Activated CD4-positive, alpha-beta T cell treated with anti-CD3 and anti-CD28 coated beads, Interleukin-2, amount 10 ng/mL, durations not matched to agents 7 days and 5 days (primary cell): ENCODE data around the gene HDAC4. TPM values are rescaled to one million over a fixed set of nuclear protein-coding genes. Genes with fewer than 3 reads are reported as not detected.

Experiments
- CTCF ChIA-PET: fragments of 350-600 bp; sonication (Branson Sonifier 250); formaldehyde crosslinking; loops from one replicate; lab custom pipeline; 2021; ENCODE audit warnings: antibody characterized with exemption; lab: Charles Lee
- POLR2A ChIA-PET: fragments of 350-600 bp; sonication (Branson Sonifier 250); formaldehyde crosslinking; loops from one replicate; lab custom pipeline; 2021; ENCODE audit warnings: antibody characterized with exemption; lab: Charles Lee
- DNase-seq: peaks from one replicate; pipeline ENCODE4 v3.0.0-alpha.2; 2020
- H3K27ac Mint-ChIP-seq: one replicate; pipeline ENCODE4 v1.8.0; 2021; ENCODE audit warnings: mild to moderate bottlenecking, moderate library complexity, mixed read lengths
- H3K27me3 Mint-ChIP-seq: one replicate; pipeline ENCODE4 v1.8.0; 2021; ENCODE audit warnings: mixed read lengths
- H3K36me3 Mint-ChIP-seq: one replicate; pipeline ENCODE4 v1.8.0; 2021; ENCODE audit warnings: low read depth, mixed read lengths
- H3K4me1 Mint-ChIP-seq: one replicate; pipeline ENCODE4 v1.8.0; 2021; ENCODE audit warnings: mixed read lengths
- H3K4me3 Mint-ChIP-seq: one replicate; pipeline ENCODE4 v1.8.0; 2021; ENCODE audit warnings: mild to moderate bottlenecking, moderate library complexity, mixed read lengths
- H3K9me3 Mint-ChIP-seq: one replicate; pipeline ENCODE4 v1.8.0; 2021; ENCODE audit warnings: mixed read lengths
- total RNA-seq, 2 experiments: library from RNA; stranded (reverse); gene quantifications; one replicate each; pipeline ENCODE4 v1.2.3, GENCODE V29; 2021

Gene HDAC4
- total RNA-seq, 2 experiments from 2014 or later: 57.1 to 68.4 TPM

GRCh38 chr2:239215988-239216613 lies 184.7 kb downstream of the HDAC4 start:
- ChIA-PET POLR2A (no interaction called here), CTCF (interaction anchor here (0.7 to 1.4 kb wide), 2 partner anchors 12 to 156 kb away, joined by 4 to 5 read pairs; no protein-coding TSS in a partner anchor)
- Mint-ChIP-seq H3K9me3 (peaks cover 2% of the 10 kb centered on the region), H3K36me3 (peaks cover 20% of the 10 kb centered on the region), H3K27ac (peak overlapping the region; percentile 89), H3K4me3 (peak overlapping the region; percentile 30), H3K27me3 (no peaks in the 10 kb centered on the region), H3K4me1 (peaks cover 69% of the 10 kb centered on the region)
- no peak for DNase-seq

- DNase-seq: no peak
- H3K4me1 Mint-ChIP-seq: peaks cover 63% of the 10 kb centered on the region
- ChIA-PET POLR2A (no interaction called here), CTCF (no interaction called here)
- peaks cover 1% of the 10 kb centered on the region for H3K9me3 Mint-ChIP-seq
- no peaks in the 10 kb centered on the region for H3K27me3 Mint-ChIP-seq
- peaks cover 17% of the 10 kb centered on the region for H3K36me3 Mint-ChIP-seq
- peak overlapping the region; percentile 48 for H3K27ac Mint-ChIP-seq
- no peak overlapping the region for H3K4me3 Mint-ChIP-seq
Measured at GRCh38 chr2:239215136-239215925, 185.5 kb downstream of the HDAC4 start.

- Mint-ChIP-seq H3K27me3 (no peaks in the 10 kb centered on the region), H3K9me3 (no peaks in the 10 kb centered on the region), H3K4me1 (peaks cover 61% of the 10 kb centered on the region), H3K27ac (peak overlapping the region; percentile 48), H3K4me3 (no peak overlapping the region), H3K36me3 (peaks cover 12% of the 10 kb centered on the region)
- DNase-seq: no peak
- POLR2A ChIA-PET: no interaction called here
- CTCF ChIA-PET: interaction anchor here (0.9 kb wide), 1 partner anchor 12 kb away, joined by 3 read pairs; no protein-coding TSS in a partner anchor
Measured at GRCh38 chr2:239214725-239215124, 186.1 kb downstream of the HDAC4 start.

GRCh38 chr2:239213643-239214101 lies 187.1 kb downstream of the HDAC4 start:
- peaks cover 7% of the 10 kb centered on the region for H3K36me3 Mint-ChIP-seq
- H3K4me3 Mint-ChIP-seq: no peak overlapping the region
- peaks cover 63% of the 10 kb centered on the region for H3K4me1 Mint-ChIP-seq
- no peaks in the 10 kb centered on the region for H3K9me3 Mint-ChIP-seq
- no peak for DNase-seq
- no peak overlapping the region for H3K27ac Mint-ChIP-seq
- ChIA-PET POLR2A (no interaction called here), CTCF (interaction anchor here (0.9 kb wide), 1 partner anchor 13 kb away, joined by 3 read pairs; no protein-coding TSS in a partner anchor)
- H3K27me3 Mint-ChIP-seq: no peaks in the 10 kb centered on the region

- Mint-ChIP-seq H3K27ac (no peak overlapping the region), H3K27me3 (no peaks in the 10 kb centered on the region), H3K9me3 (no peaks in the 10 kb centered on the region), H3K4me3 (no peak overlapping the region), H3K36me3 (peaks cover 7% of the 10 kb centered on the region), H3K4me1 (peaks cover 66% of the 10 kb centered on the region)
- DNase-seq: no peak
- ChIA-PET CTCF (interaction anchor here (1.1 to 1.2 kb wide), 3 partner anchors 10 to 25 kb away, joined by 3 to 4 read pairs (median 3); no protein-coding TSS in a partner anchor), POLR2A (no interaction called here)
Measured at GRCh38 chr2:239212929-239213642, 187.7 kb downstream of the HDAC4 start.

- Mint-ChIP-seq H3K9me3 (no peaks in the 10 kb centered on the region), H3K27me3 (no peaks in the 10 kb centered on the region), H3K4me3 (no peak overlapping the region), H3K27ac (no peak overlapping the region), H3K4me1 (peaks cover 58% of the 10 kb centered on the region), H3K36me3 (peaks cover 5% of the 10 kb centered on the region)
- DNase-seq: no peak
- ChIA-PET POLR2A (no interaction called here), CTCF (interaction anchor here (0.8 to 1.2 kb wide), 4 partner anchors 9 to 82 kb away, joined by 3 to 4 read pairs (median 3); no protein-coding TSS in a partner anchor)
Measured at GRCh38 chr2:239212121-239212928, 188.5 kb downstream of the HDAC4 start.

GRCh38 chr2:239211396-239212094 lies 189.3 kb downstream of the HDAC4 start:
- Mint-ChIP-seq H3K27ac (no peak overlapping the region), H3K4me1 (peaks cover 54% of the 10 kb centered on the region), H3K9me3 (no peaks in the 10 kb centered on the region), H3K4me3 (no peak overlapping the region), H3K27me3 (no peaks in the 10 kb centered on the region), H3K36me3 (peaks cover 4% of the 10 kb centered on the region)
- ChIA-PET POLR2A (no interaction called here), CTCF (interaction anchor here (0.8 to 1.2 kb wide), 2 partner anchors 23 to 81 kb away, joined by 3 read pairs; no protein-coding TSS in a partner anchor)
- DNase-seq: no peak

- Mint-ChIP-seq H3K27ac (no peak overlapping the region), H3K27me3 (no peaks in the 10 kb centered on the region), H3K4me1 (peaks cover 54% of the 10 kb centered on the region), H3K9me3 (no peaks in the 10 kb centered on the region), H3K36me3 (peaks cover 3% of the 10 kb centered on the region), H3K4me3 (no peak overlapping the region)
- ChIA-PET POLR2A (no interaction called here), CTCF (no interaction called here)
- no peak for DNase-seq
Measured at GRCh38 chr2:239209783-239210182, 191.0 kb downstream of the HDAC4 start.

GRCh38 chr2:239208465-239209180 lies 192.2 kb downstream of the HDAC4 start:
- Mint-ChIP-seq H3K27me3 (no peaks in the 10 kb centered on the region), H3K27ac (no peak overlapping the region), H3K4me1 (peaks cover 48% of the 10 kb centered on the region), H3K4me3 (no peak overlapping the region), H3K9me3 (no peaks in the 10 kb centered on the region), H3K36me3 (peaks cover 3% of the 10 kb centered on the region)
- no peak for DNase-seq
- ChIA-PET POLR2A (no interaction called here), CTCF (interaction anchor here (0.6 to 1.2 kb wide), 3 partner anchors 14 to 261 kb away, joined by 3 to 4 read pairs (median 3); no protein-coding TSS in a partner anchor)

GRCh38 chr2:239206851-239207250 lies 194.0 kb downstream of the HDAC4 start:
- DNase-seq: no peak
- H3K4me1 Mint-ChIP-seq: peaks cover 44% of the 10 kb centered on the region
- CTCF ChIA-PET: no interaction called here
- no peak overlapping the region for H3K4me3 Mint-ChIP-seq
- H3K27ac Mint-ChIP-seq: no peak overlapping the region
- H3K9me3 Mint-ChIP-seq: no peaks in the 10 kb centered on the region
- POLR2A ChIA-PET: no interaction called here
- H3K36me3 Mint-ChIP-seq: peaks cover 8% of the 10 kb centered on the region
- H3K27me3 Mint-ChIP-seq: no peaks in the 10 kb centered on the region

GRCh38 chr2:239206042-239206441 lies 194.8 kb downstream of the HDAC4 start:
- CTCF ChIA-PET: no interaction called here
- Mint-ChIP-seq H3K4me1 (peaks cover 37% of the 10 kb centered on the region), H3K27me3 (no peaks in the 10 kb centered on the region), H3K4me3 (no peak overlapping the region), H3K9me3 (no peaks in the 10 kb centered on the region), H3K36me3 (peaks cover 8% of the 10 kb centered on the region), H3K27ac (no peak overlapping the region)
- DNase-seq: no peak
- POLR2A ChIA-PET: no interaction called here
